ENCODE data around the gene RNF224.

- TF ChIP-seq, protein P1, sequence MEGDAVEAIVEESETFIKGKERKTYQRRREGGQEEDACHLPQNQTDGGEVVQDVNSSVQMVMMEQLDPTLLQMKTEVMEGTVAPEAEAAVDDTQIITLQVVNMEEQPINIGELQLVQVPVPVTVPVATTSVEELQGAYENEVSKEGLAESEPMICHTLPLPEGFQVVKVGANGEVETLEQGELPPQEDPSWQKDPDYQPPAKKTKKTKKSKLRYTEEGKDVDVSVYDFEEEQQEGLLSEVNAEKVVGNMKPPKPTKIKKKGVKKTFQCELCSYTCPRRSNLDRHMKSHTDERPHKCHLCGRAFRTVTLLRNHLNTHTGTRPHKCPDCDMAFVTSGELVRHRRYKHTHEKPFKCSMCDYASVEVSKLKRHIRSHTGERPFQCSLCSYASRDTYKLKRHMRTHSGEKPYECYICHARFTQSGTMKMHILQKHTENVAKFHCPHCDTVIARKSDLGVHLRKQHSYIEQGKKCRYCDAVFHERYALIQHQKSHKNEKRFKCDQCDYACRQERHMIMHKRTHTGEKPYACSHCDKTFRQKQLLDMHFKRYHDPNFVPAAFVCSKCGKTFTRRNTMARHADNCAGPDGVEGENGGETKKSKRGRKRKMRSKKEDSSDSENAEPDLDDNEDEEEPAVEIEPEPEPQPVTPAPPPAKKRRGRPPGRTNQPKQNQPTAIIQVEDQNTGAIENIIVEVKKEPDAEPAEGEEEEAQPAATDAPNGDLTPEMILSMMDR (IDR thresholded peaks at IDR 0.05), result no peak
- no peak for TF ChIP-seq GABPA (IDR thresholded peaks at IDR 0.05; ENCODE audit: low read depth)
- TF ChIP-seq RXRA (IDR thresholded peaks at IDR 0.05; ENCODE audit: borderline replicate concordance, low read depth), result no peak
- no peak for TF ChIP-seq REST (IDR thresholded peaks at IDR 0.05; ENCODE audit: low read depth, low read length)
- TF ChIP-seq JUND (IDR thresholded peaks at IDR 0.05), result no peak
- no peak for TF ChIP-seq FOSL2 (IDR thresholded peaks at IDR 0.05; ENCODE audit: borderline replicate concordance, low read depth)
These were observed 4.9 kb upstream of the RNF224 start, which contains the start of gene RNF208 for GRCh38 chr9:137222190-137223077.

Measured in SK-N-SH (cell line).